Measurements from ENCODE around the gene MEX3A. TPM values are rescaled to one million over a fixed set of nuclear protein-coding genes. Genes with fewer than 3 reads are reported as not detected.
A peak's percentile ranks its signal among the peaks of the same experiment; 100 is the strongest.
"Not testable (repeated sequence)": the region's sequence is repeated elsewhere in the genome, so short reads cannot be mapped to it uniquely, and the experiment has no call there.

MEX3A gene
- total RNA-seq, 1 donor from 2014 or later: 3.2 TPM

DNA sequence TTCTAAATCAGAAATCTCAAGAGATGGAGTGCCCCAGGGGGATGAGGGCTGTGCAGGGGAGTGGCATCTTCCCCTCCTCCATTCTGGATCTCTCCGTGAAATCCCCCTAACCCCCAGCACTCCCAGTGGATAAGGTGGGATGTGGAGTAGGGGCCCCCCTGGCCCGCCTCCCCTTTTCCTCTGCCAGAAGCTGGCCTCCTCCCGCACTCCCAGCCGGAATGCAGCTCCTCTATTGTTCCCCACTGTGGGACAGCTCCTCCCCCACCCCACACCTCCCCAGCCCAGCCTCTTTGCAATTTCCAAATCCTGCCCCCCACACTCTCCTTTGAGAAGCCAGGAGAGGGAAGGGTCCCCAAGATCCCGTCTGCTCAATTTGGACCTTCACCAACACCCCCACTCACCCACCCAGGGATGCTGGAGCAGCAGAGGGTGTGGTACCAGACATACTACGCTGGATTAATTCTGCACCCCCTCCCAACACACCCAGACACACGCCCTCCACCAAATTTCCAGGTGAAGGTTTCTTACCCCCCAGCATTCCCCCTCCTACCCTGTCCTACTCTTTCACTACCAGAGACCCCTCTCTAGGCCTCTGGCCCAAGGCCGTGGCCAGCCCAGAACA lies 1.9 kb downstream of the MEX3A start:
- DNase-seq (ENCODE audit: low read depth): no peak

DNA sequence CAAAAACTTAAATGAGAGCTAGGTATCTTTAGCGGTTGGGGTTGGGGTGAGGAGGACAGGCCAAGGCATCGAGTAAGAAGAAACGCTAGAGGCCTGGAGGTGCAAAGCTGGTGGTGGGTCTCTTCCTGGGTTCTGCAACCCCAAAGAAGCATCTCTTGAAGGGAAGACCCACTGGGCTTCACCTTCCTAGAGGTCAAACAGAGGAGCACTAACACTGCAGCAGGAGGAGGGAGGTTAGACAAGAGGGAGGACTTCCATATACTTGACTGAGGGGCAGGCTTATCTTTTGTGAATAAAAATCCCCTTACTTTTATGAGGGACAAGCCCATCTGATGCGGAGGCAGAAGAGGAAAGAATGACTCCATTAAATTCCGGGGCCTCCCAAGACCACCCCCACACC lies 2.5 kb downstream of the MEX3A start:
- no peak for DNase-seq (ENCODE audit: low read depth)

DNA sequence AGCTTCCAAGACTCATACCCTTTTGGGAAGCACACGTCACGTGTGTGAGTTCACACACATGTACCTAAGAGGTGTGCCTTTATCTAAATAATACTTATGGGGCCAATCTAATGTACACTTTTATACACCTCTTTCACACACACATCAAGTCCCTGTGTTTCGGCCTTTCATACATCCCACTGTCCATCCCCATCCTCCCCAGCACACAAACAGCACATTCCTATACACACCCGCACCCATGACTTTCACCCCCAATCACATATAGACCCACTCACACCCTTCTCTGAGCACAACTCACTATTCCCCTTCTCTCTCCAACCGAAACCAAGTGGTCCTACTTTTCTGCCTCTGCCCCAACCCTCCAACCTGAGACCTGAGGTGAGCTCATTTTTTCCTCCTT lies 3.5 kb downstream of the MEX3A start:
- DNase-seq (ENCODE audit: low read depth): no peak

GRCh38 chr1:156077430-156077760 lies 4.9 kb downstream of the MEX3A start:
- no peak for DNase-seq (ENCODE audit: low read depth)

- no peak for DNase-seq (ENCODE audit: low read depth)
Measured at GRCh38 chr1:156076609-156077429, 5.4 kb downstream of the MEX3A start.

DNA sequence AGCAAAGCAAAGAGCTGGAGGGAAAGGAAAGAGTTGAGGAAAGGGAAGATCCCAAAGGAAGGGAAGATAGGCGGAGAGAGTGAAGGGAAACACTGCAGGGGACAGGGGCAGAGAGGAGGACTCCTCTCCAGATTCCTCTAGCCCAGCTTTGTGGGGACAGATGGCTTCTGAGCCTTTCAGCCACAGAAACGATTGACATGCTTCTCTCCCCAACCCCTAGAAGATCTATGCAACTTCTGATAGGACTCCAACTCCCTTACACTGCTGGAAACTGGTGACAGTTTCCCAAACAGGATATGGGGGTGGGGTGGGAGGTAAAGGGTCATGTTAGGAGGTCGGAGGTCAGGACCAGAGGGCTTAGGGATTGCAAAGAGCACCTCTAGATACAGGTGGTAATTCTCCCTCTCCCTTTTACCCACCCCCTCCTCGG lies 6.5 kb downstream of the MEX3A start:
- no peak for DNase-seq (ENCODE audit: low read depth)

DNA sequence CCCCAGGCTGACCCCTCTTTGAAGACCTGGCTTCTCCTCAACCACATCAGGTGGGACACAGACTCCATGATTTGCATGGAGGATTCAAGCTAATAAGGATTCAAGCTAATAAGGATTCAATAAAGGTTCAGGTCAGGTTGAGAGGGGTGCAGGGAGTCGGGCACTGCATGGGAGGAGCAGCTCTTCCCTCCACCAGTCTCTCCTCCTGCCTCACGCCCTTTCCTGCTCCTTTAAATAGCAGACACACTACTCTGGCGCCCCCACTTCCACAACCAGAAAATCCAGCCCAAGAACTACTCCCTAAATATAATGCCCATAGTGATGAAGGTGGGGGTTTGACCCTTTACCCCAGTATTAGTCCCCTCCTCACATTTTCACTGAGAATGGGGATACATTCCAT lies 7.1 kb downstream of the MEX3A start:
- no peak for DNase-seq (ENCODE audit: low read depth)

DNA sequence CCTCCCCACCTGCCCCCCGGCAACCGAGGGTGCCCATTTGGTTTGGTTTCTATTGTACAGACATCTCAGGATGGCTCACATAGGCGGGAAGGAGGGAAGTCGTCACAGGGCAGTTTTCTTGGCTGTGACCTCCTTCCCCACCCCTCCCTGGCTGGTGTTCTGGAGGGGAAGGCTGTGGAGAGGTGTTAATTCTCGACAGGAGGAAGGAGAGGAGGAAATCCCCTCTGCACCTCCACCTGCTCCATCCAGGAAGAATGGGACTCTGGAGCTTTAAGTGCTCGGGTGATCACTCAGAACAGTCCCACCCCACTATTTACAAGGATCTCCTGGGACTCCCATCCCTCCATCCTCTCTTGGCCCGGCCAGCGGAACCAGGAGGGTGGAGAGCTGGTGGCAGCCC lies 7.6 kb downstream of the MEX3A start:
- no peak for DNase-seq (ENCODE audit: low read depth)

DNA sequence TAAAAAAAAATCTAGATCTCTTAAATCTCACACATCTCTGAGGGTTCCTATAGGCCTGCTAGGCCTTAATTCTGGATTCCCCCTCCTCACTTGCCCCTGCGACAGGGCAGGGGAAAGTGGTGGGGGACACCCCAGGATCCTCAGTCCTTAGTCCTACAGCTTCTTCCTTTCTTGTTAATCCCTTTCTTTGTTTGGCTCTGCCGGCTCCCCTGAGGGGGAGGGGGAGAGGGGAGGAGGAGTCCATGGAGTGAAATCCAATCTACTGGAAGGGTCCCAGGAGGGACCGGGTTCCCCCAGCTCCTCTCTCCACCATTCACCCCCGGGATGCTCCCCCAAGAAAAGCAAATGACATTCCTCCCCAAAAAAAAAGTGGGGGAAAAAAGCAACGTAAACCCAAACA lies 8.5 kb downstream of the MEX3A start:
- DNase-seq (ENCODE audit: low read depth): no peak

DNA sequence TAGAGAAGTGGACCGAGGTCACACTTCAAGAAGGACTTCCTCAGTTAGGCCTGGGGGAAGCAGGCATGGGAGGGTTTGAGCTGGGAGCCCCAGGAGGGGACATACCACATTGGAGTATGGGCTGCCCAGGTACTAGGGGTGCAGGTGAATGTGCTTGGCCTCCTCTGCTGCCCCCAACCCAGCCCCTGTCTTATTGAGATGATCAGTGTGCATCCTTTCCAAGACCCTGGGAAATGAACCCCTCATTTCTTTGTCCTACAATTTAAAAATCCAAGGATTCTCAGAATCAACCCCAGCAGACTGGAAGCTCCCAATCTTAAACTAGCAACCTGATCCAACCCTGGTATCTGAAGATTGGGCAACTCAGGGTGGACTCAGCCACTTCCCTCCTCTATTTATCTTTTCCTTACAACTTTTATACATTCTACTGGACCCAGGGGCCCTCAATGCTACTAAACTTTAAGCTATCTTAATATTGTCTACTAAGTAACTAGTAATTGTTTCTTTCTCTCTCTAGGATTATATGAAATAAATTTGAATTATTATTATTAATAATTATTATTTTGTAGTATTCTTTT lies 9.1 kb downstream of the MEX3A start:
- DNase-seq (ENCODE audit: low read depth): no peak

DNA sequence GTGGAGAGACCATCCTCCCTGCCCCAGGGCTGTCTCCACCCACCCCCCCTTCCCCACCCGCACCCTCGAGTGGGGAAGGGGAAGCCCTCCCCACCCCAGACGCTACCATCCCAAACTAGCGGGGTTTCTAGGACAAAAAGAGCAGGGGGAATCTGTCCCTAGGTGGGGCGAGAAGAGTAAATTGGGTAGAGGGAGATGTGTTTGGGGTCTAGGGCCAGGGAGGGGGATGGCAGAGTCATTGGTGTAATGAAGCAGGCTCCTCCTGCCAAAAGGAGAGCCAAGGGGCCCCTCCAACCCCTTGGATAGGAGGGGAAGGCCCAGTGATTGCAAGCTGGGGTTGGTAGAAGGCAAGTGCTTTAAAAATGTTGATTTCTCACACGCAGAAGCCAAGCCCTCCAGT lies 10.0 kb downstream of the MEX3A start:
- DNase-seq (ENCODE audit: low read depth): no peak

DNA sequence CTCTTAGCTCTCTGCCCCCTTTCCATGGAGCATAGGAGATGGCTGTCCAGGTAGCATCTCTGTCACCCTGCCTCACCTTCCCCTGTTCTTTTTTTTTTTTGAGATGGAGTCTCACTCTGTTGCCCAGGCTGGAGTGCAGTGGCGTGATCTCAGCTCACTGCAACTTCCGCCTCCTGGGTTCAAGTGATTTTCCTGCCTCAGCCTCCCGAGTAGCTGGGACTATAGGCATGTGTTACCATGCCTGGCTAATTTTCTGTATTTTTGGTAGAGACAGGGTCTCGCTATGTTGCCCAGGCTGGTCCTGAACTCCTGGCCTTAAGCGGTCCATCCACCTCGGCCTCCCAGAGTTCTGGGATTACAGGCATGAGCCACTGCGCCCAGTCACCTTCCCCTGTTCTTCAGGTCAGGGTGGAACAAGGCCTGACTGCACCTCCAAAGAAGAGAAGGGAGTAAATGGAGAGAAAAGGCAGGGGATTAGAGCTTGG lies 10.9 kb downstream of the MEX3A start:
- not testable (repeated sequence) for DNase-seq (ENCODE audit: low read depth)

- peak; percentile 57 for DNase-seq (ENCODE audit: low read depth)
Measured at GRCh38 chr1:156070548-156070947, 11.7 kb downstream of the MEX3A start.

DNA sequence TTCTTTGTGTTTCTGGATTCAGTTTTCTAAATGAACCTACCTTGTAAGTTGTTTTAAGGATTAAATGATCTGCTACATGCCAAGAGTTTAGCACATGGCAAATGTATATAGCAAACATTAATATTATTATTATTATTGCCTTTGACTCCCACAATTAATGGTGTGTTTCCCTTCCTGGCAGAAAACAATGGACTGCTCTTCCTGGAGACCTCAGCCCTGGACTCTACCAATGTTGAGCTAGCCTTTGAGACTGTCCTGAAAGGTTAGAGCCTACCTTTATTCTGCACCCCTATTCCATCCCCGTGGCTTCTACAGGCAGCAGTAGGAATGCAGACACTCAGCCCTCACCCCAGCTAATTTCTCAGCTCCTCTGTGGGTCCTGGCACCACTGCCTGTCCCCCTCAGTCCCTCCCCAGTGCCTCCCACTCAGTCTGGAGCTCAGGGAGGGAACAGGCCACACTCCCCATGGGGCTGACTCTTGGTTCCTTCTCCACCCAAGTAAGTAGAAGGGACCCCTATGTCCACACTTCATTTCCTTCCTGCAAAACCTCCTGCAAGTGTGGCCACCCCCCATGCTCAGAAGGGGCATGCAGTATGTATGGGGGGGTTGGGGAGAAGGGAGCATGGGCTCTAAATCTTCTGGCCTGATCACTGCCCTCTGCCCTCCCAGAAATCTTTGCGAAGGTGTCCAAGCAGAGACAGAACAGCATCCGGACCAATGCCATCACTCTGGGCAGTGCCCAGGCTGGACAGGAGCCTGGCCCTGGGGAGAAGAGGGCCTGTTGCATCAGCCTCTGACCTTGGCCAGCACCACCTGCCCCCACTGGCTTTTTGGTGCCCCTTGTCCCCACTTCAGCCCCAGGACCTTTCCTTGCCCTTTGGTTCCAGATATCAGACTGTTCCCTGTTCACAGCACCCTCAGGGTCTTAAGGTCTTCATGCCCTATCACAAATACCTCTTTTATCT lies 12.5 kb downstream of the MEX3A start:
- DNase-seq (ENCODE audit: low read depth): no peak

GRCh38 chr1:156067262-156067661 lies 15.0 kb downstream of the MEX3A start:
- DNase-seq (ENCODE audit: low read depth): no peak

DNA sequence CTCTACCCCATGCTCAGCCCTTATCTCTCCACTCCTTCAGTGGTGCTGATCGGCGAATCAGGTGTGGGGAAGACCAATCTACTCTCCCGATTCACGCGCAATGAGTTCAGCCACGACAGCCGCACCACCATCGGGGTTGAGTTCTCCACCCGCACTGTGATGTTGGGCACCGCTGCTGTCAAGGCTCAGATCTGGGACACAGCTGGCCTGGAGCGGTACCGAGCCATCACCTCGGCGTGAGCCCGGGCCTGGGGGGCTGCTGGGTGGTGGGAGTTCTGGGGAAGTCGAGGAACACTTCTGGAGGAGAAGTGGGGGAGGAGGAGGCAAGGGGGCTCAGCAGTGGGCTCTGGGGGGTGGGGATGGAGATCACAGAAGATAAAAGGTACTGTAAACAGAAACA lies 16.4 kb downstream of the MEX3A start:
- no peak for DNase-seq (ENCODE audit: low read depth)

DNA sequence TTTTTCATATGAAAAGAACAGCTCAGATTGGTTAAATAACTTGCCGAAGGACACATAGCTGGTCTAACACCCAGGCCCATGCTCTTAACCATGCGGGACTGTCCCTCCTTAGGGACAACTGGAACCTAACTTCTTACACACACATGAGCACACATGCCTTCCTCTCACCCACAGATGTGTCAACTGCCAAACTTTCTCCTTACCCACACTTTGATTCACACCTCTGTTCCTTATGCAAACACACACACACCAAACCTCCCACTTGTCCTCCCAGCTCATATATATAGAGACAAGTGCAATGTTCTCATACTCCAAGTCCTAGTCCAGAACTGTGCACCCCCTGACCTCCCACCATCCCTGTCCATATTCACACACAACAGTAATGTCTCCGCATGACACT lies 17.1 kb downstream of the MEX3A start:
- no peak for DNase-seq (ENCODE audit: low read depth)

DNA sequence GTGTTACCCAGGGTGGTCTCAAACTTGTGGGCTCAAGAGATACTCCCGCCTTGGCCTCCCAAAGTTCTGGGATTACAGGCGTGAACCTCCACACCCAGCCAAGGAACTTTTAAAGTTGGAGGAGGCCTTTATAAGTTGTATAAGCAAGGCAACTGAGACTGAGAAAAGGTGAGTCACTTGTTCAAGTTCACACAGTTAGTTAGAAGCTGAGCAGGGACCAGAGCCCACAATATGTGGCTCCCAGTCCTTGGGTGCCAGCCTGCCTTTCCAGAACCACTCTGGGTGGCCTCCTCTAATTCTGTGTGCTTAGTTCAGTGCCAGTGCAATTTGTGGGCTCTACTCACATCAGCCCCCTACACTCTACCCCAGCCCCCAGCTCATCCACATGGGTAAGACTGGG lies 17.6 kb downstream of the MEX3A start:
- no peak for DNase-seq (ENCODE audit: low read depth)

GRCh38 chr1:156063997-156064285 lies 18.3 kb downstream of the MEX3A start:
- no peak for DNase-seq (ENCODE audit: low read depth)

DNA sequence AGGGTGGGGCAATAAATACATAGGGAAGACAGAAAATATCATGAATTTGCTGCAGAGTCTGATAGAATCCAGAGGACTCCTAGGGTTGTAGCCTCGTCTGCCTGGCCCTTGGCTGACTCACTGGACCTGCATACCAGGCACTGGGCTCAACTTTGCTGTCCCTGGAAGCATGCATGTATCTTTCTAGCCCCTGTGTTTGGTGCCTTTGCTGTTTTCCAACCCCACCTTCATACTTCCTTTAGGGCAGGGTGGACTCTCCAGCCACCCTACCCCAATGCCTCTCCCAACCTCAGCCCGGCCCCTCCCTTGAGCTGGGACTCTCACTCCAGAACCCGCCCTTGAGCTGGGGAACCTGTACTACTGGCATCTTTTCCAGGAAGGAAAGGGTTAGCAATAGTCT lies 20.1 kb downstream of the MEX3A start:
- no peak for DNase-seq (ENCODE audit: low read depth)

DNA sequence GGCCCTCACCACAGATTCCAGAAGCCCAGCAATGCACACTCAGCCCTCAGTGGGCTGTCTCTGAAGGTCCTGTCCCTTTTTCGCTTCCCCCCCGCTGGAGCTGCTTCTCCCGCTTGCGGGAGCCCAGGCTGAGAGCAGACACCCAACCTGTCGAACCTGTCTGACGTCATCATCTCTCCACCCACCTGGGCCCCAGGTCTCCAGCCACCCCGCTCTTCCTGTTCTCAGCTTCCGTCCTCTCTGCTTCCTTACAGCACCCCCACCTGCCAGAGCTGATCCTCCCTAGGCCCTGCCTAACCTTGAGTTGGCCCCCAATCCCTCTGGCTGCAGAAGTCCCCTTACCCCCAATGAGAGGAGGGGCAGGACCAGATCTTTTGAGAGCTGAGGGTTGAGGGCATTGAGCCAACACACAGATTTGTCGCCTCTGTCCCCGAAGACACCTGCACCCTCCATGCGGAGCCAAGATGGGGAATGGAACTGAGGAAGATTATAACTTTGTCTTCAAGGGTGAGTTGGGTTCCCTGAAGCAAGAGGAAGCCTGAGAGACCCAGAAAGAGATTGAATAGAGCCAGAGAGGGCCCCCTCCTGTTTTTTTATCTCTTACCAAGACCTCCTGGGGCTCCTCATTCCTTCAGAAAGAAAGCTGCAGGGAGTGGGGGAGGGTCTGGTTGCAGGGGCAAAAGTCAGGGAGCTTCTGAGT lies 21.2 kb downstream of the MEX3A start, which contains the start of gene RAB25:
Gene RAB25, plus strand, starts transcription at position 224 of the 700 bp plus-strand sequence. Its CDS starts 241 bp downstream, at position 465.
- DNase-seq (ENCODE audit: low read depth): no peak
